Measurements from ENCODE around the gene APOBEC3H.

GRCh38 chr22:39150848-39151215 lies 53.8 kb downstream of the APOBEC3H start:
- TF ChIP-seq CTCF (IDR thresholded peaks at IDR 0.05) (no peak), POLR2A (IDR thresholded peaks at IDR 0.05; ENCODE audit: low read depth) (no peak), POLR2AphosphoS5 (IDR thresholded peaks at IDR 0.05) (no peak), EP300 (IDR thresholded peaks at IDR 0.05) (no peak)

All from esophagus muscularis mucosa (tissue), 4 donors.